NCI-H1105 (cell line): ENCODE measurements around the gene ALPI.

Experiments used
- DNase-seq: peaks from one replicate; lab custom pipeline; 2025; lab: John Stamatoyannopoulos, UW

ALPI gene

GRCh38 chr2:232501331-232501771 lies 45.4 kb downstream of the ALPI start:
- DNase-seq = no peak

DNA sequence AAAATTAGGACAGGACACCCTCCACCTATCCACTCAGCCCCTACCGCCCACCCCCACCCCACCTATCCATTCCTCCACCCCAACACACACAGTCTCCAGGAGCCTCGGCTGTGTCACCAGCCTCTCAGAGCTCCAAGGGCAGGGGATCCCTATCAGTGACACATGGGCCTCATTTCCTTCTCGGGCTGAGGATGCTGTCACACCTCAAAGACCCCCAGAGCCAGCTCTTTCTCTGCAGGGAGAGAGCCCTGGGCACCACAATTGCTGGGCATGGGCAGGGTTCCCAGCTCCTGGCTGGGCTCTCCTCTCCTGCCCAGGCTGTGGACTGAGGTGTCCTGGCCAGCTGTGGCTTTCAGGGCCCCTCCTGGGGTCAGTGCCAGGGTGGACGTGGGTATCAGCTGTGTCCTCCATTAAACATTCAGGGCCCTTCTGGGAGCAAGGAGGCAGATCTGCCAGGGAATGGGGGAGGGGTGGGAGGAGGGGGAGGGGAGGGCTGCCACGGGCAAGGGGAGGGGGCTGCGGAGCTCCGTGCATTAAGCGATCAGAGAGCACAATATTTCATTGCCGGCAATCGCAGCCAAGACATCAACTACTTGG lies 45.9 kb downstream of the ALPI start:
- no peak for DNase-seq

GRCh38 chr2:232502511-232502910 lies 46.6 kb downstream of the ALPI start:
- no peak for DNase-seq

- DNase-seq = no peak
Observed at GRCh38 chr2:232502911-232503808, 47.2 kb downstream of the ALPI start.

DNA sequence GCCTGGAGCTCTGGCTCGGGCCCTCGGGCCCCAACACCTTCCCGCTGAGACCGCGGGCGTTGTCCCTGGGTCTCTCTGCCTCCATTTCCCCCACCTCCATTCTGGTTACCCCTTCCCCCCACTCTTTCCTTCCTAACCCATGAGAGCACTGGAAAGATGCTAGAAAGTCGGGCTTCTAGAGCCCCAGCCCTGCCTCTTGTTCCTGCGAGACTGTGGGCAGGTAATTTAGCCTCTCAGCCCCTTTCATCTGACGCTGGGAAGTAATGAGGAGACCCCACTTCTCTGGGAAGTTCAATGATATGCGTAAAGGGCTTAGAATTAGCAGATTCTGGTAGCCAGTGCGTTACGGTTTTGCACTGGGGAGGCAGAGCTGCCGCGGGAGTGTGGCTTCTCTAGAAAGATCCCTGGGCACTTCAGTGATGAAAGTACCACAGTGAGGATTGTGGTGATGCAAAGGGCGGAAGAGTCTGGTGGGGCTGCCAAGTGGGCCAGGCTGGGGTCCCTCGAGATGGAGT lies 47.9 kb downstream of the ALPI start:
- no peak for DNase-seq

- DNase-seq = peak; percentile 51
Observed at GRCh38 chr2:232504438-232504837, 48.5 kb downstream of the ALPI start.

DNA sequence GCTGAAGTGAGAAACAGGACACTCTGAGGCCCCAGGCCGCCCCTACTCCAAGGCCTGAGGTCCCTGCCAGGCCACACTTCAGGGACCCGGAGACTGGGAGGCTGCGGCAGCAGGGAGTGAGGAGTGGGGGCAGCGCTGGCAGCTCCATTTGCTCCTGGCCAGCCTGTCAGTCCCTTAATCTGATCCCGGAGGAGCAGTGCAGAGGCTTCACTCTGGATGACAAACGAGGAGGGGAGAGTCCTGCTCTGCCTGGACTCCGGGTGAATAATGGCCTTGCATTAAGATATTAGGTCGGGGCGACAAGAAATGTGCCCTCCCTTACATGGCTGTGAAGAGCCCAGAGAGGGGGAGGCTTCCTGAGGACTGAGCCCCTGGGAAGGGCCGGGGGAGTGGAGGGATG lies 49.9 kb downstream of the ALPI start:
- DNase-seq = no peak

DNA sequence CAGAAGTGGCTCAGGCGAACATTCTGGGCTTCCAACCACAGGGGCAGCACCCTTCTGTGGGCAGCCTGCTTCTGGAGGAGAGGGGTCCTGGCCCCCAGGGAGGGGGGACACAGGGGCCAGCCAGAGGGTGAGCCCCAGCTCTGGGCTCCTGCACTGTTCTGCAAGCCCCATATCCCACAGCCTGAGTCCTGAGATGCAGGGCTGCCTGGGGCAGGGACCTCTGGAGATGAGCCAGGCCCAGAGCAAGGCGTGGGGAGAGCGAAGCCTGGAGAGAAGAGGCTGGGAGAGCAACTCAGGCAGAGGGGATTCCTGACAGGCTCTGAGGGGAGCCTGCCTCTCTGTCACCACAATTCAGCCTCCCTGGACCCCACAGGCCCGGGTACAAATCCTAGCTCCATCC lies 50.8 kb downstream of the ALPI start:
- no peak for DNase-seq

DNA sequence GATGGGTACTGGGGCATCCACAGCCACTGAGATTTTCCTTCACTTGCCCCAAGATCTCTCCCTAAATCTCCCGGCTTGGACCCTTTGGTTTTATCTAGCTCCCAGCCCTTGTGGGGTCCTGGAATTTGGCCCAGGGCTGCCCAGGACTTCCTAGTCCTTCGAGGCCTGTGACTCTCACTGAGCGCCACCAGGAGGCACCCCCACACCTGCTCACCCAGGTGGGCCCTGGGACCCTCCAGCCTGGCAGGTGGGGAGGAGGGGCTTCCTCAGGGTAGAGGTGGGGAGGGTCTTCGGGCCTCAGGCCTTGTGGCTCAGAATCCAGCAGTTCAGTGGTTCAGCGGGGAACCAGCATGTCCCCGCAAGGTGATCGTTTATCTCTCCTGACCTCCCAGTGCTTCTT lies 52.3 kb downstream of the ALPI start:
- DNase-seq = no peak
